Activated T-cell treated with anti-CD3 and anti-CD28 coated beads, Interleukin-2, amount 50 U/mL, for 48 hours (primary cell): ENCODE measurements around the gene ZNF346.
"Not testable (repeated sequence)": the region's sequence is repeated elsewhere in the genome, so short reads cannot be mapped to it uniquely, and the experiment has no call there.

Experiments used
- DNase-seq, 2 experiments: peaks; one replicate each; pipeline ENCODE4 v3.0.0-alpha.2; 2020

The ZNF346 gene

DNA sequence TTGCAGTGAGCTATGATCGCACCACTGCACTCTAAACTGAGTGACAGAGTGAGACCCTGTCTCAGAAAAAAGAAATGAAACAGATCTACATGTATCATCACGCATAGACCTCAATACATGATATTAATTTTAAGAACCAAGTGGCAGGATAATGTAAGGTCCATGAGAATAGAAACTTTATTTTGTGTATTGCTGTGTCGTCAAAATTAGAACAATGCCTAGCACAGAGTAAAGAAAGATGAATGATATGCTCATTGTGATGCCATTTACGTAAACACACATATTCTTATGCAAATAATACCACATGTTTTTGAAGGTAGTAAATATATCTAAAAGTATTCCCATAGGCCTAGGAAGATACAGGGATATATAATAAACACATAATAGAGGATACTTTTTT lies 12.3 kb upstream of the ZNF346 start:
- no peak for DNase-seq

DNA sequence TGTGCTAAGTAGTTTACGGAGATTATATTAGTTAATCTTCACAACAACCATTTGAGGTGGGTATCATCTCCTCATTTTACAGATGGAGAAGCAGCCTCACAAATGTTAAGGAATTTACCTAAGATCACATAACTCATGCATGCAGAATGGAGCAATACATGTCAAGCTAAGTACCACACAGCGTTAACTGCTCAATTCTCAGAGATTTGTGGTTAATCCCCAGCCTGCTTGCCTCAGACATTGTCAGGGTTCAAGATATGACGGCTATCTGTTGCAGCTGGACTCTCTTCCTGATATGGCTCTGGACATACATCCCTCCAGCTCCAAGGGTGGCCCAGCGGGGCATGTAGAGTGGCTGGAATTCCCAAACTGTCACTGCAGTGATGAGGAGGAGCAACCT lies 7.3 kb upstream of the ZNF346 start:
- no peak for DNase-seq

- DNase-seq = no peak
These were observed 4.2 kb upstream of the ZNF346 start for GRCh38 chr5:177018341-177018740.

DNA sequence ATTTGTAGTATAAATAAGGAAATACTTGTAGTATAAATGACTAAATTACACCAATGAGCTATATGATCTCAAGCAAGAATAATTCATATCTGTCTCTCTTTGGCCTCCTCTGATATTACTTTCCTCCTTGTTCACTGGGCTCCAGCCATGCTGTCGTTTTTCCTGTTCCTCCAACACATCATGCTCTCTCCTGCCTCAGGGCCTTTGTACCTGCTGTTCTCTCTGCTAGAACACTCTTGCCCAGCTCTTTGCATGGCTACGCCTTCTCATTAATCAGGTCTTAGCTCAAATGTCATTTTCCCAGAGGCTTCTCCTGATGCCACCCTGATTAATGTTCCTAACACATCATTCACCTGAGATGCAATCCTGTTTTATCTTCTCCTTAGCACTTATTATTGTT lies 2.5 kb upstream of the ZNF346 start:
- no peak for DNase-seq

DNA sequence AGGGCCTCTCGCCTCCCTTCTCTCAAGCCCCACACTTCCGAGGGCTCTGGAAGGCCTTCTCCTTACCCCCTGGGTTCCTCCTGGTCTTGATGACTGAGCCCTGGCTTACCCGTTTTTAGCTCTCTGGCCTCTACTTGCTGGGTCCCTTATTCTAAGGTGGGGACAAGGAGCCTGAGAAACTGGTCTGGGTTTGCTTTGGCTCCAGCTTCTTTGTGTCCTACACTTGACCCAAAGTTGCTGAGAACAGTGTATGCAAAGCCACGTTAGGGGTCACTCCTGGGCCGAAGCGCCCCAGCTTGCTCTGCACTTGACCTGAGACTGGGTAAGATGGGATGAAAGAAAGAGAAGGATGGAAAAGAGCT lies 788 bp downstream of the ZNF346 start:
- DNase-seq = peak; percentile 47 to 49

GRCh38 chr5:177024559-177024958 lies 2.1 kb downstream of the ZNF346 start:
- no peak for DNase-seq

GRCh38 chr5:177025101-177025601 lies 2.7 kb downstream of the ZNF346 start:
- no peak for DNase-seq

DNA sequence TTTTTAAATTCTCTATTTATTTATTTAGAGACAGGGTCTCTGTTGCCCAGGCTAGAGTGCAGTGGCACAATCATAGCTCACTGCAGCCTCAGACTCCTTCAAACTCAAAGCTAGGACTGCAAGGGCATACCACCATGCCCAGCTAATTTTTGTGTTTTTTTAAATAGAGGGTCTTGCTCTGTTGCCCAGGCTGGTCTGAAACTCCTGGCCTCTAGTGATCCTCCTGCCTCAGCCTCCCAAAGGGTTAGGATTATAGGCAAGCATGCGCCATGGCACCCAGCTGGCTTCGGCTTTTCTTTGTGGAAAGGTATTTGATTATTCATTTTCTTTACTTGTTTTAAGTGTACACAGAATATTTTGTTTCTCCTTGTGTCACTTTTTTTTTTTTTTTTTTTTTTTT lies 5.2 kb downstream of the ZNF346 start:
- DNase-seq = no peak

DNA sequence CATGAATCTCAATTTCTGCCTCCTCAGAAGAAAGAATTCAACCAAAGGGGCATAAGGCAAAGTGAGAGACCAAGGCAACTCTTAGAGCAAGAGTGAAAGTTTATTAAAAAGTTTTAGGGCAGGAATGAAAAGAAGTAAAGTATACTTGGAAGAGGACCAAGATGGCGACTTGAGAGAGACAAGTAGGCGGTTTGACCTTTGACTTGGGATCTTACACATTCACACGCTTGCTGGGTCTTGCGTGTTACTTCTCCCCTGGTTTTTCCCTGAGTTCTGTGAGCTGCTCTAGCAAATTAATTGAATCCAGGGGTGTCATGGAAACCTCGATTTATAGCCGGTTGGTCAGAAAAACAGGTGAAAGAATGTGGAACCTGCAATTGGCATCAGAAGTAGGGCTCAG lies 7.0 kb downstream of the ZNF346 start:
- no peak for DNase-seq

DNA sequence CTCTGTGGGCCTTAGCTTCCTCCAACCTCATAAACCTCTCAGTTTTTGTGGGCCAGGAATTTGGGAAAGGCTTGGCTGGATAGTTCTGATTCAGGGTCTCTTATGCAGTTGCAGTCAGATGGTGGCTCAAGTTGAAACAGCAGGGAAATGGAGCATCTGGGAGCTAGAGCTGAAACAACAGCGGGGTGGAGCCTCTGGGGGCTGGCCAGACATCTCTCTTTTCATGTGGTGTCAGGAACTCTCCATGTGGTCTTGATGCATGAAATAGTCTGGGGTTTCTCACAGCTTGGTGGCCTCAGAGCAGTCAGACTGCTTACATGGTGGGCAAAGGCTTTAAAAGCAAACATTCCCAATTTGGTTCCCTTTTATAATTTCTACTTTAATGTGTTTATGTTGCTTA lies 13.5 kb downstream of the ZNF346 start:
- DNase-seq = no peak

GRCh38 chr5:177036443-177036842 lies 13.9 kb downstream of the ZNF346 start:
- DNase-seq = no peak

- no peak for DNase-seq
These were observed 14.4 kb downstream of the ZNF346 start for GRCh38 chr5:177036921-177037320.

GRCh38 chr5:177040814-177041420 lies 18.4 kb downstream of the ZNF346 start:
- DNase-seq = no peak

DNA sequence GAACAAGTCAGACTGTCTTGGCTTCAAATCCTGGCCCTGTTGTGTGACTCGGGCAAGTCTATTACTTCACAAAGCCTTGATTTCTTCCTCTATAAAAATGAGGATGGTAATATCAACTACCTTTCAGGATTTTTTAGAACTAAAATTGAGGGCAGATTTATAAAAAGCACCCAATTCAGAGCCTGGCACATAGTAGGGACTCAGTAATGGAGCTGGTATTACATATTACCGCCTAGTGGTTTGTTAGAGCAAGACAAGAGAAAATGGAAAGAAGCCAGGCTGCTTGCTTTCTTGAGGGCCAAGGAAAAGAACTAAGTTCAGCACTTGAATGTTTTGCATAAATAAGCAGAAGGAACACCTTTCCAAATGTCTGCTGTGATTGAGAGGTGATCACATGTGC lies 19.4 kb downstream of the ZNF346 start:
- no peak for DNase-seq

DNA sequence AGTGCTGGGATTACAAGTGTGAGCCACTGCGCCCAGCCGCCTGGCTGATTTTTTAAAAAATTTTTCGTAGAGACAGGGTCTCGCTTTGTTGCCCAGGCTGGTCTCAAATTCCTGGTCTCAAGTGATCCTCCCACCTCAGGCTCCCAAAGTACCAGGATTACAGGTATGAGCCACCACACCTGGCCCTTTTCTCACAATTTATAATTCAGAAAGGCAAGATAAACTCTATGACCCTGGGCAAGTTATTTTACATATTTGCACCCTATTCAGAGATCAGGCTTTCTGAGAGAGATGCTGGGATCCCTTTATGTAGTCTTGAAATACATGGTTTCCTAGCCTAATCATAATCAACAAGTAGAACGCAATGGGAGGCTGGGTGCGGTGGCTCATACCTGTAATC lies 20.6 kb downstream of the ZNF346 start:
- DNase-seq = no peak

DNA sequence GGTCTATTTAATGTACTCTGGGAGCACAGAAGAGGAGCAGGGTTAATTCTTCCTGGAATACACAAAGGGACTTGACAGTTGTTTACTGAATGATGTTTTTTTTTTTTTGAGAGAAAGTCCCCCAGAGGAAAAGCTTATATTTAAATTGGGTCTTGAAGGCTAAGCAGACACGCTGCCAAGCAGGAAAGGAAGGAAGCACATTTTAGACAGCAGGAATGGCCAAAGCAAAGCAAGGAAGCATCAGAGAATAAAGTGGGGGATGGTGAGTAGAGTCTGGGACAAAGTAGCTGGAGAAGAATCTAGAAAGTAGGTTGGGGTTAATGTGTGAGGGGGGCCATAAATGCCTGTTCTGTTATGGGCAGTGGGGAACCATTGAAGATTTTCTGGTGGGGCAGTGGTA lies 21.5 kb downstream of the ZNF346 start:
- no peak for DNase-seq

DNA sequence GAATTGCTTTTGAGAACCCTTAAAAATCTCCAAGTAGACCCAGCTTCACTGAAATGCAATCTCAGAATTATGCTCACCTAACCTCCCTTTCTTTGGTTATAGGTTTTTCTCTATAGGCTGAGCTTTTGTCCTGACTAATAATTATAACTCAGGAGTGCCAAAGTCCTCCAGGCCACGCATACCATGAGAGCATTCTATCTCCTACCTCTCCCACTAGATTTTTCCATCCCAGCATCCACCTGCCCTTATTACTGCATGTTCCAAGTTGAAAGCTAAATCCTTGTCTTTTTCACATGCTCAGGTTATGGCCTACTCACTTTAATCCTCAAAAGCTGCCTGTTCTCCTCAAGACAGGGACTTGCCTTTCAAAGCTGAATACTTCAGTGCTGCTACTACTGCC lies 22.1 kb downstream of the ZNF346 start:
- no peak for DNase-seq

DNA sequence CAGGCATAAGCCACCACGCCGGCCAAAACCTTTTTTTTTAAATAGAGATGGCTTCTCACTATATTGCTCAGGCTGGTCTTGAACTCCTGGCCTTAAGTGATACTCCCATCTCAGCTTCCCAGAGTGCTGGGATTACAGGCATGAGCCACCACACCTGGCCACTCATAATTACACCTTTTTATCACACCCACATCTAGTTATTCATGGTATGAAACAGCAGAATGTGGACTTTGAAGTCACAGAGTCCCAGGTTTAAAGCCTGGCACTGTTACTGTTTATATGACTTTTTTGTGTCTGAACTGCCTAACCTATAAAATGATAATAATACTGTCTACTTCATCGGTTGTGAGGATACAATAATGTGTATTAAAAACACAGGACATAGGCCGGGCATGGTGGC lies 23.1 kb downstream of the ZNF346 start:
- DNase-seq = no peak

DNA sequence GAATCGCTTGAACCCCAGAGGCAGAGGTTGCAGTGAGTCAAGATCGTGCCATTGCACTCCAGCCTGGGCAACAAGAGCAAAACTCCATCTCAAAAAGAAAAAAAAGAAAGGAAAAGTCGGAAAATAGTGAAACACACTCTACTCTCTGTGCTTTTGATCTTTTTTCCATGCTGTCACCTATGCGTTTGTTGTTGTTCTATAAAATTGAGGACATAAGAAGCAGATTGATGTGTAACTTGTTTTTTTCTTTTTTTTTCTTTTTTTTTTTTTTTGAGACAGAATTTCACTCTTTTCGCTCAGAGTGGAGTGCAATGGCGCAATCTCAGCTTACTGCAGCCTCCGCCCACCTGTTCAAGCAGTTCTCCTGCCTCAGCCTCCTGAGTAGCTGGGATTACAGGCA lies 26.0 kb downstream of the ZNF346 start:
- DNase-seq = not testable (repeated sequence)

- DNase-seq = no peak
These were observed 26.8 kb downstream of the ZNF346 start for GRCh38 chr5:177049285-177049684.

DNA sequence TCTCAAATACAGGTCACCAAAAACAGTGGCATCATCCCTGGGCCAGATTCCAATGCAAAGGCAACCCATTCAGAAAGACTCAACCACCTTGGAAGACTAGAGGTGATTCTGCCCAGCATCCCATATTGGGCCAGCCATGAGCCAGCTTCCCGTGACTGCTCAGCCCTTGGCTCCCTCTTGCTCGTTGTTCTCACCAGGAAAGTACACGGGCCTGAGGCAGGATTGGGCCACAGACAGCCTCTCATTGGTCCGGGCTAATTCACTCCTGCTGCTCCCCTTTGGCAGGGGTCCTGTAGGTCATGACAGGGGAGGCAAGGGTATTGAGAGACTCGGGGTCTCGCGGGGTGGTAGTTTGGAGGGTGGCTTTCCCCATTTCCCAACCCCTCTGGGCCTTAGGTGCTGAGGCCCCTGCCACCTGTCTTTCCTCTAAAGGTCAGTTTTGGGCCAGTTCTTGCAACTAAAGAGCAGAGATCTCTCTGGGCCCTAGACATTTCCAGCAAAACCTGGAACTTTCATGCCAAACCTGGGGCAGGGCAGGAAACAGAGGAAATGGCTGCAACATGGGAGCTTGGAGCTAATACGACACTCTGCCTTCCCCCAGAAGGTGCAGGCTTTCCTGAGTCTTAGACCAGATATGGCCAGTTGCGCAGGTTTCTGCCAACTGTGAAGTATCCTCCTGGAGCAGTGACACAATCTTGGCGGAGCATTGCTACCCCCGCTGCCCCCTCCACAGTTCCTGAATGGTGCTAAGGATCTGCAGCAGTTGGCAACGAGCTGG lies 42.2 kb downstream of the ZNF346 start:
- no peak for DNase-seq

DNA sequence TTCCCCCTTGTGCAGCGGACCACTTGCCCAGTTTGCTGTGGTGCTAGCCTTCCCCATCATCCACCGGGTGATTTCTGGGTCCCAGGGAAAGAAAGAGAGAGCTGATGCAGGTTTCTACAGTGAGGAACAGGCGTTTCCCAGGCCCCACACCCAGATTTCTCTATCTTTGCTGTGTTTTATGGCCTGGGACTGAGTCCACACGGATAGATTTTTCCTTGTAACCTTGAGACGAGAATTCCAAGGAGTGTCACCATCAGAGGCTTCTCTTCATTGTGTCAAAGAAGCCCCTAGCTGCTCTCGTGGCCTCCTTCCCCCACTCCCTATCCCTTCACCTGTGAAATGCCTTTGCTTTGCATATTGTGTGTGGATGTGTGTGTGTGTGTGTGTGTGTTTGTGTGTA lies 43.0 kb downstream of the ZNF346 start:
- no peak for DNase-seq

DNA sequence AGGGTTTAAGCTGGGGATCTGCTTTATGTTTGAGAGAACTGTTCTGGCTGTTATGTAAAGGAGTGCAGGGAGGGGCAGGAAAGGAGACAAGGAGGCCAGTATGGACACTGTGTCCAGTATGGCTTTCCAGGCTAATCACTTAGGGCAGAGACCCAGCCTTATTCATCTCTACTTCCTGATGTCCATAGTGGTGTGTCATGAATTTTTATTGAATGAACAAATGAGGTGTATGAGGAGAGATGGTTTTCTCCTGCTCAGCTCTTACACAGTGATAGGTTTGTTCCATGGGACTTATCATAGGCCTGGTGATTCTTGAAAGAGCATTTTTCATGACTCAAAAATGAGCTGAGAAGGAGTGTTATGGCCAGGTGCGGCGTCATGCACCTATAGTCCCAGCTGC lies 43.7 kb downstream of the ZNF346 start:
- no peak for DNase-seq

DNA sequence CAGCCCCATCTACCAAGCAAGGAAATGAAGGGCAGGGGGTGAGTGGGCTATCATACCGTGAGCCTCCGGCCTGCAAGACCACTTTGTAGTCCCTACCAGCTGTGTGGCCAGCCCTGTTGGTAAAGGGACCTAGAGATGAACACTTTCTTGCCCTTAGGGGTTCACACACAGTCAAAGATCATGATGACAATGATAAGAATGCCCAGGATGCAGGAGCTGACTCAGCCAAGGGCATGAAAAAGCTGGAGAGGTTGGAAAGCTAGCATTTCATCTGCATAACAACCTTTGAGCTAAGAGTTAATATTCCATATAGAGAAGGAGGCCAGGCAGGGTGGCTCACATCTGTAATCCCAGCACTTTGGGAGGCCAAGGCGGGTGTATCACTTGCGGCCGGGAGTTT lies 45.0 kb downstream of the ZNF346 start:
- no peak for DNase-seq
